Endothelial cell of umbilical vein (primary cell): ENCODE data around the gene ATP6V1B1. TPM values are rescaled to one million over a fixed set of nuclear protein-coding genes. Genes with fewer than 3 reads are reported as not detected.

ENCODE experiments used
- BruUV-seq: library from RNA; stranded (reverse); fragments of 400-500 nt; replicated peaks from 2 replicates; lab custom pipeline; 2021; lab: Mats Ljungman, UMichigan
- CTCF ChIA-PET: fragments of 300-600, 350-600 bp; sonication (Branson Sonifier 250); formaldehyde crosslinking; loops from one replicate; lab custom pipeline; 2021; ENCODE audit warnings: antibody characterized with exemption, inconsistent platforms; lab: Charles Lee
- POLR2A ChIA-PET: fragments of 300-600, 350-600 bp; sonication (Branson Sonifier 250); formaldehyde crosslinking; loops from one replicate; lab custom pipeline; 2021; ENCODE audit warnings: antibody characterized with exemption, inconsistent platforms; lab: Charles Lee
- DNase-seq: peaks from one replicate; pipeline ENCODE4 v3.0.0-alpha.2; 2011; ENCODE audit warnings: low read depth, low spot score
- FAIRE-seq: peaks from 2 replicates; lab custom pipeline; 2011; peaks lifted over from hg19 to GRCh38; lab: Jason Lieb, UNC
- H2AFZ ChIP-seq: 2 replicates; pipeline ENCODE4 v1.6.0; 2012; ENCODE audit warnings: low read depth, low read length, control low read depth, inconsistent platforms
- H3K27ac ChIP-seq: 2 replicates; pipeline ENCODE4 v1.5.1; 2011; ENCODE audit warnings: low read depth, mild to moderate bottlenecking, control low read depth, low read length, moderate library complexity; ENCODE audit not compliant: insufficient read depth
- H3K27me3 ChIP-seq, 2 experiments: 2 replicates each; pipeline versions ENCODE4 v1.6.0 to v1.6.1; 2011; ENCODE audit warnings: low read length in 2 of 2, mixed read lengths in 1 of 2; ENCODE audit not compliant: control insufficient read depth in 2 of 2, insufficient read depth in 2 of 2
- H3K36me3 ChIP-seq, 2 experiments: 2 replicates in 1 of 2; 3 replicates in 1 of 2; pipeline ENCODE4 v1.5.1; 2011; ENCODE audit warnings: low read length in 2 of 2, mild to moderate bottlenecking in 1 of 2, moderate library complexity in 1 of 2; ENCODE audit not compliant: control insufficient read depth in 2 of 2, insufficient read depth in 2 of 2; ENCODE audit errors: extremely low read depth in 1 of 2
- H3K4me1 ChIP-seq: 3 replicates; pipeline ENCODE4 v1.5.1; 2011; ENCODE audit warnings: mild to moderate bottlenecking, low read length; ENCODE audit not compliant: control insufficient read depth, insufficient read depth; ENCODE audit errors: extremely low read depth
- H3K4me2 ChIP-seq: 2 replicates; pipeline ENCODE4 v1.6.1; 2011; ENCODE audit warnings: low read length, control low read depth, mixed read lengths; ENCODE audit not compliant: insufficient read depth
- H3K4me3 ChIP-seq, 3 experiments: fragments of 200-600 bp in 1 of 3; sonication (generic), shearing (Covaris generic) in 1 of 3; replicated peaks in 1 of 3; 2 replicates each; pipeline ENCODE4 v1.5.1; 2011 to 2016; ENCODE audit warnings: control low read depth in 3 of 3, low read length in 3 of 3, mild to moderate bottlenecking in 2 of 3, inconsistent platforms in 1 of 3, low read depth in 1 of 3, moderate library complexity in 1 of 3; ENCODE audit not compliant: insufficient read depth in 1 of 3
- H3K79me2 ChIP-seq: 2 replicates; pipeline ENCODE4 v1.6.0; 2012; ENCODE audit warnings: low read length, inconsistent platforms; ENCODE audit not compliant: control insufficient read depth, insufficient read depth
- H3K9ac ChIP-seq: replicated peaks from 2 replicates; pipeline ENCODE3; 2011; ENCODE audit warnings: low read length, control low read depth; ENCODE audit not compliant: insufficient read depth; ENCODE audit errors: extremely low read depth
- H3K9me1 ChIP-seq: replicated peaks from 3 replicates; pipeline ENCODE4 v1.6.0; 2011; ENCODE audit warnings: mild to moderate bottlenecking, low read length; ENCODE audit not compliant: control insufficient read depth, insufficient read depth; ENCODE audit errors: extremely low read depth
- H3K9me3 ChIP-seq: replicated peaks from 2 replicates; pipeline ENCODE4 v1.5.1; 2012; ENCODE audit warnings: low read length, inconsistent platforms; ENCODE audit not compliant: control insufficient read depth, insufficient read depth
- H4K20me1 ChIP-seq: replicated peaks from 2 replicates; pipeline ENCODE3; 2011; ENCODE audit warnings: mild to moderate bottlenecking, low read length; ENCODE audit not compliant: control insufficient read depth, insufficient read depth; ENCODE audit errors: extremely low read depth
- CTCF ChIP-seq, 2 donors: IDR thresholded peaks; 1 replicate in 1 of 2; 2 replicates in 1 of 2; pipeline ENCODE4 v1.5.1; 2011; ENCODE audit warnings: low read length in 2 of 2, mild to moderate bottlenecking in 2 of 2, moderate library complexity in 2 of 2, control low read depth in 1 of 2, inconsistent platforms in 1 of 2, low read depth in 1 of 2; ENCODE audit not compliant: insufficient read depth in 1 of 2; ENCODE audit errors: extremely low read depth in 1 of 2
- EZH2 ChIP-seq: IDR thresholded peaks from 2 replicates; pipeline ENCODE4 v1.6.1; 2012; ENCODE audit warnings: borderline replicate concordance, low read depth, mild to moderate bottlenecking, moderate library complexity, low read length, inconsistent platforms; ENCODE audit not compliant: severe bottlenecking
- FOS ChIP-seq: IDR thresholded peaks from 2 replicates; pipeline ENCODE4 v1.6.1; 2011; ENCODE audit warnings: mild to moderate bottlenecking, low read length, moderate library complexity, borderline replicate concordance; ENCODE audit not compliant: insufficient read depth
- GATA2 ChIP-seq: IDR thresholded peaks from 2 replicates; pipeline ENCODE4 v1.7.0; 2011; ENCODE audit warnings: low read depth, mild to moderate bottlenecking, moderate library complexity, mixed read lengths, low read length; ENCODE audit not compliant: insufficient read length, insufficient read depth
- JUN ChIP-seq: IDR thresholded peaks from 2 replicates; pipeline ENCODE4 v1.6.1; 2011; ENCODE audit warnings: borderline replicate concordance, low read depth; ENCODE audit not compliant: insufficient read length, insufficient read depth
- MAX ChIP-seq: IDR thresholded peaks from 2 replicates; pipeline ENCODE4 v1.6.1; 2011; ENCODE audit not compliant: insufficient read depth, insufficient read length
- MYC ChIP-seq: IDR thresholded peaks from one replicate; pipeline ENCODE4 v1.6.1; 2011; ENCODE audit warnings: mild to moderate bottlenecking, low read depth, low read length
- POLR2A ChIP-seq: IDR thresholded peaks from 2 replicates; pipeline ENCODE4 v1.6.1; 2012; ENCODE audit warnings: low read depth, mild to moderate bottlenecking, control low read depth, low read length
- POLR2AphosphoS5 ChIP-seq: IDR thresholded peaks from 2 replicates; pipeline ENCODE4 v1.6.1; 2012; ENCODE audit warnings: low read depth, mild to moderate bottlenecking, control low read depth, low read length, moderate library complexity; ENCODE audit not compliant: insufficient read depth
- dilution Hi-C: fragments of 300-500 bp; cut with MboI; formaldehyde crosslinking; loops from one replicate; pipeline ENCODE4 v1.15.0; 2019; ENCODE audit warnings: low sequenced_read_pairs; ENCODE audit not compliant: extremely low pct_ligation_motif_present
- intact Hi-C: fragments of 100-400 bp; cut with micrococcal nuclease; formaldehyde crosslinking; loops from one replicate; pipeline ENCODE4 v1.10.0; 2022
- polyA plus RNA-seq, 4 experiments: library from polyadenylated mRNA; depleted of rRNA in 3 of 4; stranded (reverse) in 3 of 4; unstranded in 1 of 4; fragments of >200 nt; gene quantifications; 2 replicates each; pipeline versions ENCODE4 v1.2.1 to v1.2.3, GENCODE V29; 2011 to 2012; ENCODE audit warnings: missing spikeins in 1 of 4
- total RNA-seq: library from RNA; stranded (reverse); gene quantifications from 2 replicates; pipeline ENCODE4 v1.2.3, GENCODE V29; 2021

Gene ATP6V1B1
- total and polyA plus RNA-seq, 2 donors (not counting 3 experiments of a cell fraction or from before 2014, with no cell fraction given): 0.77 TPM; not detected in 1

GRCh38 chr2:70954886-70955285 lies 19.2 kb downstream of the ATP6V1B1 start:
- intact Hi-C loops: no loop called here
- no peaks in the 10 kb centered on the region for H3K79me2 ChIP-seq
- no peak overlapping the region for H3K4me3 ChIP-seq
- dilution Hi-C loops: no loop called here
- no peak overlapping the region for H2AFZ ChIP-seq
- H3K27me3 ChIP-seq: peaks cover 24 to 34% of the 10 kb centered on the region in 2 experiments
- H3K9ac ChIP-seq: no peak overlapping the region
- H3K27ac ChIP-seq: no peak overlapping the region
- ChIA-PET CTCF (interaction anchor here (1.1 to 2.0 kb wide), 2 partner anchors 10 to 46 kb away, joined by 3 to 18 read pairs; no protein-coding TSS in a partner anchor), POLR2A (no interaction called here)
- no peaks in the 10 kb centered on the region for H4K20me1 ChIP-seq
- peaks cover 3% of the 10 kb centered on the region for H3K4me1 ChIP-seq
- H3K9me1 ChIP-seq: no peaks in the 10 kb centered on the region
- no peak overlapping the region for H3K4me2 ChIP-seq
- FAIRE-seq: no peak
- no TSS peak for BruUV-seq
- TF ChIP-seq MYC (no peak), POLR2AphosphoS5 (no peak), POLR2A (no peak), FOS (no peak), CTCF (IDR thresholded peaks at IDR 0.05; ENCODE audit: extremely low read depth in 1 of 2, insufficient read depth in 1 of 2, low read depth in 1 of 2, low read length in 2 of 2) (no peak), JUN (no peak), MAX (no peak), GATA2 (no peak), EZH2 (no peak)
- H3K9me3 ChIP-seq: no peaks in the 10 kb centered on the region
- DNase-seq: no peak
- H3K36me3 ChIP-seq: no peaks in the 10 kb centered on the region
